ENCODE results near the gene ARGLU1.

ARGLU1 gene

GRCh38 chr13:106561551-106562170 is 6.3 kb downstream of the ARGLU1 start:
- no peak overlapping the region for H3K4me3 ChIP-seq (replicated peaks; ENCODE audit: insufficient read depth, low read length)
- H3K27me3 ChIP-seq (ENCODE audit: insufficient read depth, poor library complexity, severe bottlenecking), result no peaks in the 10 kb centered on the region
- DNase-seq (ENCODE audit: low read depth in 1 of 2, low spot score in 1 of 2), result no peak
- TF ChIP-seq SPI1 (IDR thresholded peaks at IDR 0.05; ENCODE audit: borderline replicate concordance, low read depth) (no peak), GABPA (IDR thresholded peaks at IDR 0.05; ENCODE audit: low read depth) (no peak), CTCF (IDR thresholded peaks at IDR 0.05; ENCODE audit: insufficient read depth, low read length) (no peak), REST (IDR thresholded peaks at IDR 0.05; ENCODE audit: insufficient replicate concordance, low read depth) (no peak), POLR2AphosphoS5 (IDR thresholded peaks at IDR 0.05; ENCODE audit: low read depth) (no peak)
- H3K27ac ChIP-seq (replicated peaks), result no peak overlapping the region

GRCh38 chr13:106560821-106561220 is 7.1 kb downstream of the ARGLU1 start:
- Histone ChIP-seq H3K27ac (replicated peaks) (no peak overlapping the region), H3K4me3 (replicated peaks; ENCODE audit: insufficient read depth, low read length) (no peak overlapping the region), H3K27me3 (ENCODE audit: insufficient read depth, poor library complexity, severe bottlenecking) (no peaks in the 10 kb centered on the region)
- TF ChIP-seq CTCF (IDR thresholded peaks at IDR 0.05; ENCODE audit: insufficient read depth, low read length), result no peak
- no peak for TF ChIP-seq SPI1 (IDR thresholded peaks at IDR 0.05; ENCODE audit: borderline replicate concordance, low read depth)
- no peak for TF ChIP-seq REST (IDR thresholded peaks at IDR 0.05; ENCODE audit: insufficient replicate concordance, low read depth)
- TF ChIP-seq GABPA (IDR thresholded peaks at IDR 0.05; ENCODE audit: low read depth), result no peak
- TF ChIP-seq POLR2AphosphoS5 (IDR thresholded peaks at IDR 0.05; ENCODE audit: low read depth), result no peak
- no peak for DNase-seq (ENCODE audit: low read depth in 1 of 2, low spot score in 1 of 2)

- Histone ChIP-seq H3K27me3 (ENCODE audit: insufficient read depth, poor library complexity, severe bottlenecking) (no peaks in the 10 kb centered on the region), H3K4me3 (replicated peaks; ENCODE audit: insufficient read depth, low read length) (no peak overlapping the region), H3K27ac (replicated peaks) (no peak overlapping the region)
- no peak for TF ChIP-seq SPI1 (IDR thresholded peaks at IDR 0.05; ENCODE audit: borderline replicate concordance, low read depth)
- TF ChIP-seq REST (IDR thresholded peaks at IDR 0.05; ENCODE audit: insufficient replicate concordance, low read depth), result no peak
- TF ChIP-seq CTCF (IDR thresholded peaks at IDR 0.05; ENCODE audit: insufficient read depth, low read length), result no peak
- TF ChIP-seq POLR2AphosphoS5 (IDR thresholded peaks at IDR 0.05; ENCODE audit: low read depth), result no peak
- no peak for TF ChIP-seq GABPA (IDR thresholded peaks at IDR 0.05; ENCODE audit: low read depth)
- DNase-seq (ENCODE audit: low read depth in 1 of 2, low spot score in 1 of 2), result no peak
Measured at GRCh38 chr13:106558527-106558926, 9.4 kb downstream of the ARGLU1 start.

All from HL-60 (cell line).